H9 (cell line): ENCODE data around the gene LPCAT2. TPM values are rescaled to one million over a fixed set of nuclear protein-coding genes. Genes with fewer than 3 reads are reported as not detected.

ENCODE experiments used
- DNase-seq: peaks from one replicate; pipeline ENCODE4 v3.0.0-alpha.2; 2017
- H2AFZ ChIP-seq: one replicate; pipeline ENCODE4 v1.6.1; 2013; ENCODE audit warnings: mild to moderate bottlenecking, low read length, control low read depth, moderate library complexity
- H2AK5ac ChIP-seq: 2 replicates; pipeline ENCODE4 v1.6.1; 2013; ENCODE audit warnings: low read length, control low read depth, mixed read lengths; ENCODE audit not compliant: insufficient read length
- H2BK120ac ChIP-seq: one replicate; pipeline ENCODE4 v1.6.1; 2013; ENCODE audit warnings: low read depth, mild to moderate bottlenecking, low read length, control low read depth, inconsistent platforms; ENCODE audit not compliant: poor library complexity, severe bottlenecking
- H2BK12ac ChIP-seq: 2 replicates; pipeline ENCODE4 v1.6.1; 2013; ENCODE audit warnings: low read length, control low read depth, mixed read lengths, low read depth; ENCODE audit not compliant: insufficient read length
- H2BK15ac ChIP-seq: 2 replicates; pipeline ENCODE4 v1.6.1; 2013; ENCODE audit warnings: low read depth, low read length, control low read depth
- H2BK20ac ChIP-seq: one replicate; pipeline ENCODE4 v1.6.1; 2013; ENCODE audit warnings: low read depth, mild to moderate bottlenecking, low read length, control low read depth, inconsistent platforms; ENCODE audit not compliant: poor library complexity, severe bottlenecking
- H2BK5ac ChIP-seq: 2 replicates; pipeline ENCODE4 v1.6.1; 2013; ENCODE audit warnings: low read length, control low read depth, mixed read lengths; ENCODE audit not compliant: insufficient read length
- H3K14ac ChIP-seq: 2 replicates; pipeline ENCODE4 v1.6.1; 2013; ENCODE audit warnings: low read length, control low read depth; ENCODE audit not compliant: insufficient read depth
- H3K18ac ChIP-seq: 2 replicates; pipeline ENCODE4 v1.6.1; 2013; ENCODE audit warnings: low read depth, mild to moderate bottlenecking, mixed read lengths, low read length, control low read depth; ENCODE audit not compliant: insufficient read length
- H3K23ac ChIP-seq: 2 replicates; pipeline ENCODE4 v1.6.1; 2013; ENCODE audit warnings: low read length, control low read depth, mixed read lengths, low read depth; ENCODE audit not compliant: insufficient read length
- H3K23me2 ChIP-seq: 2 replicates; pipeline ENCODE4 v1.6.1; 2013; ENCODE audit warnings: low read depth, mild to moderate bottlenecking, mixed read lengths, low read length, control low read depth; ENCODE audit not compliant: insufficient read length, poor library complexity, severe bottlenecking
- H3K27ac ChIP-seq: 2 replicates; pipeline ENCODE4 v1.5.1; 2013; ENCODE audit warnings: low read length, control low read depth, mixed read lengths, low read depth; ENCODE audit not compliant: insufficient read length
- H3K27me3 ChIP-seq: 2 replicates; pipeline ENCODE4 v1.6.1; 2013; ENCODE audit warnings: low read length, control low read depth, inconsistent platforms; ENCODE audit not compliant: insufficient read depth
- H3K4ac ChIP-seq: 2 replicates; pipeline ENCODE4 v1.6.1; 2013; ENCODE audit warnings: low read depth, mild to moderate bottlenecking, control low read depth, inconsistent platforms, low read length, moderate library complexity
- H3K4me1 ChIP-seq: 2 replicates; pipeline ENCODE4 v1.6.1; 2013; ENCODE audit warnings: low read length, control low read depth, inconsistent platforms; ENCODE audit not compliant: insufficient read depth
- H3K4me2 ChIP-seq: 2 replicates; pipeline ENCODE4 v1.6.1; 2013; ENCODE audit warnings: low read length, control low read depth, mixed read lengths; ENCODE audit not compliant: insufficient read length, insufficient read depth
- H3K56ac ChIP-seq: 2 replicates; pipeline ENCODE4 v1.6.1; 2013; ENCODE audit warnings: low read depth, mild to moderate bottlenecking, mixed read lengths, low read length, control low read depth; ENCODE audit not compliant: insufficient read length
- H3K79me1 ChIP-seq: 2 replicates; pipeline ENCODE4 v1.6.1; 2013; ENCODE audit warnings: low read depth, mild to moderate bottlenecking, moderate library complexity, low read length, control low read depth, inconsistent platforms; ENCODE audit not compliant: insufficient read depth, poor library complexity, severe bottlenecking
- H3K79me2 ChIP-seq: 2 replicates; pipeline ENCODE4 v1.6.1; 2013; ENCODE audit warnings: low read length, control low read depth, inconsistent platforms; ENCODE audit not compliant: insufficient read depth
- H3K9ac ChIP-seq: 2 replicates; pipeline ENCODE4 v1.6.1; 2013; ENCODE audit warnings: low read length, control low read depth, mixed read lengths; ENCODE audit not compliant: insufficient read length; ENCODE audit errors: extremely low read depth
- H3K9me3 ChIP-seq: one replicate; pipeline ENCODE4 v1.6.1; 2013; ENCODE audit warnings: low read depth, low read length, inconsistent platforms; ENCODE audit not compliant: control insufficient read depth
- H3T11ph ChIP-seq: one replicate; pipeline ENCODE4 v1.6.1; 2013; ENCODE audit warnings: mild to moderate bottlenecking, low read length, control low read depth, inconsistent platforms
- H4K20me1 ChIP-seq: one replicate; pipeline ENCODE4 v1.6.1; 2013; ENCODE audit not compliant: control insufficient read depth, insufficient read length, insufficient read depth
- H4K5ac ChIP-seq: 2 replicates; pipeline ENCODE4 v1.6.1; 2013; ENCODE audit warnings: low read depth, mild to moderate bottlenecking, mixed read lengths, low read length, control low read depth; ENCODE audit not compliant: insufficient read length
- H4K8ac ChIP-seq: replicated peaks from 2 replicates; pipeline ENCODE4 v1.6.1; 2013; ENCODE audit warnings: low read length, control low read depth, mixed read lengths, low read depth; ENCODE audit not compliant: insufficient read length
- H4K91ac ChIP-seq: 2 replicates; pipeline ENCODE4 v1.6.1; 2013; ENCODE audit warnings: low read depth, mild to moderate bottlenecking, moderate library complexity, mixed read lengths, low read length, control low read depth; ENCODE audit not compliant: insufficient read length
- H3K27ac Mint-ChIP-seq, 3 experiments: 2 replicates in 2 of 3; 3 replicates in 1 of 3; pipeline ENCODE4 v1.8.0; 2020 to 2021; ENCODE audit warnings: mixed read lengths in 3 of 3, mild to moderate bottlenecking in 1 of 3, moderate library complexity in 1 of 3
- H3K27me3 Mint-ChIP-seq: 2 replicates; pipeline ENCODE4 v1.8.0; 2021; ENCODE audit warnings: low read depth, mild to moderate bottlenecking, moderate library complexity, mixed read lengths
- H3K36me3 Mint-ChIP-seq, 3 experiments: 2 replicates in 2 of 3; 3 replicates in 1 of 3; pipeline ENCODE4 v1.8.0; 2020 to 2021; ENCODE audit warnings: low read depth in 3 of 3, mixed read lengths in 3 of 3; ENCODE audit not compliant: insufficient read depth in 1 of 3
- H3K4me1 Mint-ChIP-seq, 2 experiments: 2 replicates each; pipeline ENCODE4 v1.8.0; 2020; ENCODE audit warnings: mixed read lengths in 2 of 2
- H3K4me3 Mint-ChIP-seq, 2 experiments: 2 replicates in 1 of 2; 3 replicates in 1 of 2; pipeline ENCODE4 v1.8.0; 2020 to 2021; ENCODE audit warnings: mild to moderate bottlenecking in 2 of 2, mixed read lengths in 2 of 2, moderate library complexity in 1 of 2
- H3K9me3 Mint-ChIP-seq, 2 experiments: 2 replicates in 1 of 2; 3 replicates in 1 of 2; pipeline ENCODE4 v1.8.0; 2020; ENCODE audit warnings: mild to moderate bottlenecking in 2 of 2, mixed read lengths in 2 of 2, moderate library complexity in 1 of 2
- CTCF ChIP-seq: fragments of 200-600 bp; sonication (generic); conservative IDR thresholded peaks from 3 replicates; pipeline ENCODE4 v1.8.0; 2021; ENCODE audit warnings: antibody characterized with exemption, mild to moderate bottlenecking
- WGBS: extraction: QIAGEN DNeasy Blood & Tissue Kit; methylation state at CpG from one replicate; pipeline ENCODE4 v1.1.7; 2013; ENCODE audit warnings: missing lambda C conversion rate, low lambda C conversion rate, mixed read lengths; ENCODE audit not compliant: insufficient read length; ENCODE audit errors: extremely low coverage; 5-methylcytosine and 5-hydroxymethylcytosine counted together
- total RNA-seq: library from RNA; stranded (reverse); gene quantifications from 2 replicates; pipeline ENCODE4 v1.2.1, GENCODE V29; 2021

The LPCAT2 gene
- total RNA-seq, 1 experiment from 2014 or later: 2.8 TPM

- Histone ChIP-seq H3K4me2 (no peak overlapping the region), H4K91ac (no peak overlapping the region), H4K5ac (no peak overlapping the region), H3K4me1 (peaks cover 6% of the 10 kb centered on the region; the same call in 1 of the 2 replicates), H2BK120ac (no peak overlapping the region), H3K79me1 (no peaks in the 10 kb centered on the region), H3K23ac (no peak overlapping the region), H3K14ac (no peak overlapping the region; the same call in 1 of the 2 replicates), H4K8ac (no peak overlapping the region), H3K9ac (no peak overlapping the region), H3K27me3 (no peaks in the 10 kb centered on the region), H2BK15ac (no peak overlapping the region), H3T11ph (no peak overlapping the region), H4K20me1 (no peaks in the 10 kb centered on the region), H2BK20ac (no peak overlapping the region), H3K56ac (no peak overlapping the region), H3K27ac (no peak overlapping the region), H3K79me2 (no peaks in the 10 kb centered on the region), H3K9me3 (no peaks in the 10 kb centered on the region), H2BK5ac (no peak overlapping the region), H3K18ac (no peak overlapping the region), H2BK12ac (no peak overlapping the region), H2AFZ (no peak overlapping the region), H3K4ac (no peak overlapping the region), H3K23me2 (no peaks in the 10 kb centered on the region), H2AK5ac (no peak overlapping the region)
- Mint-ChIP-seq H3K4me3 (no peak overlapping the region), H3K36me3 (peaks cover 2 to 6% (median 2%) of the 10 kb centered on the region in 3 experiments; a peak in 2 of 7 replicates), H3K4me1 (peaks cover 7 to 9% of the 10 kb centered on the region in 2 experiments), H3K27me3 (no peaks in the 10 kb centered on the region), H3K27ac (peak overlapping the region in 1 of 3 experiments; percentile 62; a peak in 1 of 7 replicates), H3K9me3 (no peaks in the 10 kb centered on the region)
- DNase-seq: peak; percentile 18
- TF ChIP-seq CTCF: no peak
- WGBS: no CpG with 5 or more reads among the region's 3 CpGs
Observed at GRCh38 chr16:55500530-55501011, 8.3 kb upstream of the LPCAT2 start.
